ENCODE measurements around the gene ARHGEF3.

GRCh38 chr3:56706629-56707028 lies 95.1 kb downstream of the ARHGEF3 start:
- no peak for TF ChIP-seq CTCF (IDR thresholded peaks at IDR 0.05; ENCODE audit: low read depth, low read length)
- no peak for TF ChIP-seq POLR2A (IDR thresholded peaks at IDR 0.05; ENCODE audit: extremely low read depth, insufficient read length)
- TF ChIP-seq MYC (IDR thresholded peaks at IDR 0.05; ENCODE audit: low read depth, low read length): no peak
- TF ChIP-seq MAX (IDR thresholded peaks at IDR 0.05; ENCODE audit: low read depth, low read length): no peak

Measured in NB4 (cell line).